Prostate gland (tissue), 2 donors: ENCODE results near the gene CCDC124. TPM values are rescaled to one million over a fixed set of nuclear protein-coding genes. Genes with fewer than 3 reads are reported as not detected.

Experiments
- DNase-seq: peaks from one replicate; pipeline ENCODE4 v3.0.0-alpha.2; 2019; ENCODE audit warnings: low spot score
- H3K27ac ChIP-seq, 2 donors: fragments of 200-600 bp; sonication (generic); 2 replicates each; pipeline ENCODE4 v1.5.1; 2017 to 2019
- H3K27me3 ChIP-seq: fragments of 200-600 bp; sonication (generic); replicated peaks from 2 replicates; pipeline ENCODE4 v1.5.1; 2019; ENCODE audit not compliant: insufficient read depth
- H3K36me3 ChIP-seq, 2 donors: fragments of 200-600 bp; sonication (generic); 1 replicate in 1 of 2; 2 replicates in 1 of 2; pipeline versions ENCODE4 v1.5.1 to v1.8.1; 2017 to 2019
- H3K4me1 ChIP-seq: fragments of 200-600 bp; sonication (generic); replicated peaks from 2 replicates; pipeline ENCODE4 v1.5.1; 2019
- H3K4me3 ChIP-seq, 2 donors: fragments of 200-600 bp; sonication (generic); 2 replicates each; pipeline ENCODE4 v1.5.1; 2017 to 2019
- H3K9me3 ChIP-seq: fragments of 200-600 bp; sonication (generic); 2 replicates; pipeline ENCODE4 v1.5.1; 2017
- POLR2A ChIP-seq: fragments of 450-650 bp; IDR thresholded peaks from one replicate; pipeline ENCODE4 v1.6.1; 2016; ENCODE audit warnings: antibody characterized with exemption, mild to moderate bottlenecking
- POLR2AphosphoS5 ChIP-seq: sonication (generic); formaldehyde crosslinking; IDR thresholded peaks from one replicate; pipeline ENCODE4 v1.6.1; 2017; ENCODE audit warnings: antibody characterized with exemption
- WGBS: methylation state at CpG from one replicate; pipeline ENCODE4 v1.1.5; 2018; 5-methylcytosine and 5-hydroxymethylcytosine counted together
- intact Hi-C: fragments of 100-400 bp; cut with DNase I; formaldehyde crosslinking; loops from one replicate; pipeline ENCODE4 v1.14.2; 2022
- total RNA-seq, 2 donors: library from RNA; depleted of rRNA; stranded (reverse); fragments of >200 nt; gene quantifications; one replicate each; pipeline ENCODE4 v1.1.0, GENCODE V29; 2016
- TF ChIP-seq, protein P1 (sequence below), 4 experiments: fragments of 200-600 bp in 2 of 4; fragments of 450-650 bp in 2 of 4; sonication (generic) in 2 of 4; IDR thresholded peaks; 1 replicate in 3 of 4; 2 replicates in 1 of 4; pipeline ENCODE4 v1.5.1; 2016 to 2019; ENCODE audit warnings: antibody characterized with exemption in 4 of 4, mild to moderate bottlenecking in 2 of 4, moderate library complexity in 2 of 4

Gene CCDC124
- total RNA-seq, 2 donors from 2014 or later: 48.7 to 52.2 TPM

DNA sequence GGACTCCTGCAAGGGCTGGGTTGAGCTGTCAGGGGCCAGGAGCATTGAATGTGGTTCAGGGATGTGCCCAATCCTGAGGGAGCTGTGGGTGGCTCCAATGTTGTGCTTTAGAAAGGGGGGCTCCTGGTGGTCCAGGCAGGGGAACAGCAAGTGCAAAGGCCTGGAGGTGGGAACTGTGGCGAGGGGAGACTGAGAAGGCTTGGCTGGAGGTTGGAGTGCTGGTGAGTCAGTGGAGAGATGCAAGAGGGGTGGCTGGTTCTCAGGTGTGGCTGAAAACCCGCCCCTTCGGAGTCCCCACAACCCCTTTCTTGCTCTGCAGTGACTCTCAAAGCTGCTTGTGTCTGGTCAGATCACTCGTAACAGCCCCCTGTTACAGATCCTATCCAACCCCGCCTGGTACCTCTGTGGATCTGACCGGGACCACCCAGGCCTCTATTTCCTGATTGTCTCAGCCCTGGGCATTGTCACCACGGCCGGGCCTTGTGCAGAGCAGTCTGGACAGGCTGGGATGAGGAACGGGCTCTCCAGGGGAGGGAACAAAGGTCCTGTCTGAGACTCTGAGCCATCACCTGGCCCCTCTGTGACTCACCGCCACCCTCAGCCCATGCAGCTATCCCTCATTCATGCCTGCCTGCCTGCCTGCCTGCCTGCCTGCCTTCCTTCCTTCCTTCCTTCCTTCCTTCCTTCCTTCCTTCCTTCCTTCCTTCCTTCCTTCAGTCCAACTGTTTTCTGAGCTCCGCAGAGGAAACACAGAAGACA, 32.7 kb downstream of the CCDC124 start:
- Histone ChIP-seq H3K27me3 (peaks cover 8% of the 10 kb centered on the region), H3K4me3 (no peak overlapping the region), H3K27ac (no peak overlapping the region), H3K36me3 (no peaks in the 10 kb centered on the region), H3K9me3 (no peaks in the 10 kb centered on the region), H3K4me1 (no peaks in the 10 kb centered on the region)
- TF ChIP-seq POLR2A: no peak
- TF ChIP-seq, protein P1, sequence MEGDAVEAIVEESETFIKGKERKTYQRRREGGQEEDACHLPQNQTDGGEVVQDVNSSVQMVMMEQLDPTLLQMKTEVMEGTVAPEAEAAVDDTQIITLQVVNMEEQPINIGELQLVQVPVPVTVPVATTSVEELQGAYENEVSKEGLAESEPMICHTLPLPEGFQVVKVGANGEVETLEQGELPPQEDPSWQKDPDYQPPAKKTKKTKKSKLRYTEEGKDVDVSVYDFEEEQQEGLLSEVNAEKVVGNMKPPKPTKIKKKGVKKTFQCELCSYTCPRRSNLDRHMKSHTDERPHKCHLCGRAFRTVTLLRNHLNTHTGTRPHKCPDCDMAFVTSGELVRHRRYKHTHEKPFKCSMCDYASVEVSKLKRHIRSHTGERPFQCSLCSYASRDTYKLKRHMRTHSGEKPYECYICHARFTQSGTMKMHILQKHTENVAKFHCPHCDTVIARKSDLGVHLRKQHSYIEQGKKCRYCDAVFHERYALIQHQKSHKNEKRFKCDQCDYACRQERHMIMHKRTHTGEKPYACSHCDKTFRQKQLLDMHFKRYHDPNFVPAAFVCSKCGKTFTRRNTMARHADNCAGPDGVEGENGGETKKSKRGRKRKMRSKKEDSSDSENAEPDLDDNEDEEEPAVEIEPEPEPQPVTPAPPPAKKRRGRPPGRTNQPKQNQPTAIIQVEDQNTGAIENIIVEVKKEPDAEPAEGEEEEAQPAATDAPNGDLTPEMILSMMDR (IDR thresholded peaks at IDR 0.05): no peak
- TF ChIP-seq POLR2AphosphoS5: no peak
- DNase-seq: no peak
- intact Hi-C loops: no loop called here
- 68% methylated on average over 11 of the region's 11 CpGs for WGBS

DNA sequence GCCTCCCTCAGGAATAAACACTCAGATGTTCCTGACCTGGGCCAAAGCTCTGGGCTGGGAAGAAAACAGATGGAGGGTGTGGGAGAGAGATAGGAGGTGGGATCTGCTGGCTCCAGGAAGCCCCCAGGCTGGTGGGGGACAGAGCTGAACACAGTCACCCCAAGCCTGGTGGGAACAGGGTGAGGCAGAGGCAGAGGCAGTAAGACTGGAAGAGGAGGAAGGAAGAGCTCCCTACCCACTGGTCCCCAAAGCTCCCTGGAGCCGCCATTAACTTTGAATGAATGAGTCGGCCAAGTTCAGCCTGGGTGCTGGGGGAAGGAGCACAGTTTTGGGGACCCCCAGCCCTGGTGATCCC, 33.3 kb downstream of the CCDC124 start:
- Histone ChIP-seq H3K9me3 (no peaks in the 10 kb centered on the region), H3K27ac (no peak overlapping the region), H3K36me3 (no peaks in the 10 kb centered on the region), H3K27me3 (peaks cover 8% of the 10 kb centered on the region), H3K4me3 (no peak overlapping the region), H3K4me1 (no peaks in the 10 kb centered on the region)
- 63% methylated on average over 2 of the region's 2 CpGs for WGBS
- intact Hi-C loops: no loop called here
- TF ChIP-seq POLR2AphosphoS5: no peak
- TF ChIP-seq POLR2A: no peak
- TF ChIP-seq, protein P1 (IDR thresholded peaks at IDR 0.05): no peak
- DNase-seq: no peak

- WGBS: 34% methylated on average over 11 of the region's 59 CpGs
- Histone ChIP-seq H3K27ac (no peak within 1 kb of the TSS), H3K4me1 (no peaks in the 10 kb centered on the region), H3K27me3 (peaks cover 8% of the 10 kb centered on the region), H3K9me3 (no peaks in the 10 kb centered on the region), H3K4me3 (peak within 1 kb of the TSS in 1 of 2 donors; percentile 13), H3K36me3 (no peaks in the 10 kb centered on the region)
- no peak for DNase-seq
- intact Hi-C loops: no loop called here
- TF ChIP-seq, protein P1 (IDR thresholded peaks at IDR 0.05): no peak
- TF ChIP-seq POLR2A (no peak), POLR2AphosphoS5 (no peak)
Observed at GRCh38 chr19:17966550-17967256, 33.9 kb downstream of the CCDC124 start, which contains the start of gene KCNN1. Gene KCNN1 (plus strand): TSS chr19:17967107. CDS start chr19:17973889, 6,782 bp downstream.

DNA sequence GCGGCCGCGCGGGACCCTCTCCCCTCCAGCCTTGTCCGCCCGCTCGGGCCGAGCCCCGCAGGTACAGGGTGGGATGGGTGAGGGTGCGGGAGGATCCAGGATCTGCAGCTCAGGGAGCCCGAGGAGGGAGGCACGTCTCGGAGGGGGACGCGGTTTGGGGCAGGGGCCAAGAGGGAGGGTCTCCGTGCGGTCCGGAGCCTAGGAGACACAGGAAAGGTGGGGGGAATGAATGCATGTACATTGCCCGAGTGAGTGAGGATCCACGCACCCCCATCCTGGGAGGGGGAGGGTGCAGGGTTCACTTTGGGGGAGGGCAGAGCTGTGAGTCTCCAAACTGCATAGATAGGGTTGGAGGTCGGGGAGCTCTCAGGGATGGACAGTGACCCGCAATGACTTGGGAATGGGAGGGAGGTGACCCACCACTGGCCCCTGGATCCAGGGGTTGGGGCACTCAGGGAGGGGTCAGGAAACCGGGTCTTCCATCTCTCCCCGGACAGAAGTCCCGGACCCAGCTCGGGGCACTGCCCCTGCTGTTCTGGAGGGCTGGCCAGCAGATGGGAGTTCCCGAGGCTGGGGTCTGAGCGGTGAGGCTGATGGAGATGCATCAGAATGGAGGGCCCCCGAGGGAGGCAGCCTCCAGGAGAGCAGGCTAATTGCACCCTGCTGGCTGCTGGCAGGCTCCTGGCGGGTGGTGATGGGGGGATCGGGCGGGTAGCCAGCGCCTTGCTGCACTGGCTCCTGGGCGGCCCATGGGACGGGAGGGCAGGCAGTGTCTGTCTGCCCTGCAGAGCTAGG, 34.6 kb downstream of the CCDC124 start:
- no peak for DNase-seq
- Histone ChIP-seq H3K27ac (no peak overlapping the region), H3K36me3 (no peaks in the 10 kb centered on the region), H3K9me3 (no peaks in the 10 kb centered on the region), H3K4me3 (peak overlapping the region in 1 of 2 donors; percentile 13), H3K4me1 (no peaks in the 10 kb centered on the region), H3K27me3 (peaks cover 8% of the 10 kb centered on the region)
- TF ChIP-seq POLR2AphosphoS5 (no peak), POLR2A (no peak)
- TF ChIP-seq, protein P1 (IDR thresholded peaks at IDR 0.05): no peak
- 9% methylated on average over 27 of the region's 35 CpGs for WGBS
- intact Hi-C loops: no loop called here
